ENCODE data around the gene CLEC11A.
"Not testable (repeated sequence)": the region's sequence is repeated elsewhere in the genome, so short reads cannot be mapped to it uniquely, and the experiment has no call there.

CLEC11A gene

GRCh38 chr19:50763521-50763920 lies 40.4 kb downstream of the CLEC11A start:
- not testable (repeated sequence) for DNase-seq

DNA sequence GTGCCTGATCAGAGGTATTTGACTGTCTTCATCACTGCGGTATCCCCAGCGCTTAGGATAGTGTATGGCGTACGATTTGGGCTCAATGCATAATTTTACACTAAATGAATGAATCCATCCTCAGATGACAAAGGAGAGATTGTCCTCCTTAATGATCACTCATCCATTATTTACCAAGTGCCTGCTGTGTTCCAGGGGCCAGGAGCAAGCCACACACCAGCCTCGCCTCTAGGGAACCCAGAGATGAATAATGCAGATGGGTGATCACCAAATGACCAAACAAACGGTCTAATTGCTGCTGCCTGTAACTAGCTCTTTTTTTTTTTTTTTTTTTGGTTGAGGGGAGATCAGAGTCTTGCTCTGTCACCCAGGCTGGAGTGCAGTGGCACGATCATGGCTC lies 41.2 kb downstream of the CLEC11A start:
- DNase-seq, result no peak

DNA sequence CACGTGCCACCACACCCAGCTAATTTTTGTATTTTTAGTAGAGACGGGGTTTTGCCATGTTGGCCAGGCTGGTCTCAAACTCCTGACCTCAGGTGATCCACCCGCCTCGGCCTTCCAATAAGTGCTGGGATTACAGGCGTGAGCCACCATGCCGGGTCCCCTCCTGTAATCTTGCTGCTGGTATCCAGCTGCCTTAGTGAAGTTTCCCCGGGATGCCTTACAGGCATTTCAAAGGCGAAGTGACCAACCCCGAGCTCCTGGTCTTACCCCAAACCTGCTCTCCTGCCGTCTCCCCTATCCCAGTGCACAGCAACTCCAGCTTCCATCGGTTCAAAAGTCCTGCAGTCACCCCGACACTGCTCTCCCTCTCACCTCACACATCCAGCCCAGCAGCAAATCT lies 43.6 kb downstream of the CLEC11A start:
- DNase-seq, result not testable (repeated sequence)

- not testable (repeated sequence) for DNase-seq
Measured at GRCh38 chr19:50767263-50767662, 44.1 kb downstream of the CLEC11A start.

DNA sequence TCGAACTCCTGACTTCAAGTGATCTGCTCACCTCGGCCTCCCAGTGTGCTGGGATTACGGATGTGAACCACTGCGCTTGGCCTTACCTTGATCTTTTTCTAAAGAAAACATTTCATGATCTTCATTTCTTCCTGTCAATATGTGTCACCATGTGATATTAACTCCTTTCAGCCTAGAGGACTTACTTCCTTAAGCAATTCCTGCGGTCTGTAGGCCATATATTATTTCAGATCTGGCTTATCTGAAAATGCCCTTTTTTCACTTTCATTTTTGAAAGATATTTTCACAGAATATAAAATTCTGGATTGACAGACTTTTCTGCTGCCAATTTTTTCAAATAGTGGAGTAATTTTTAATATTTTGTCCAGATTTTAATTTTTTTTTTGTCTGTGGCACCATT lies 45.1 kb downstream of the CLEC11A start:
- no peak for DNase-seq

DNA sequence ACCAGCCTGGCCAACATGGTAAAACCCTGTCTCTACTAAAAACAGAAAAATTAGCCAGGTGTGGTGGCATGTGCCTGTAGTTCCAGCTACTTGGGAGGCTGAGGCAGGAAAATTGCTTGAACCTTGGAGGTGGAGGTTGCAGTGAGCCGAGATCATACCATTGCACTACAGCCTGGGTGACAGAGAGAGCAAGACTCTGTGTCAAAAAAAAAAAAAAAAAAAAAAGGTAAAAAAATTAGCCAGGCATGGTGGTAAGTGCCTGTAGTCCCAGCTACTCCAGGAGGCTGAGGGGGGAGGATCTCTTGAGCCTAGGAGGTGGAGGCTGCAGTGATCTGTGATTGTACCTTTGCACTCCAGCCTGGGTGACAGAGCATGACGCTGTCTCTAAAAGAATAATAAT lies 47.0 kb downstream of the CLEC11A start, which contains the start of gene GPR32:
Gene GPR32 (plus strand): TSS at position 301 of the 400 bp plus-strand sequence. CDS start 137 bp downstream, outside the sequence.
- DNase-seq, result not testable (repeated sequence)

DNA sequence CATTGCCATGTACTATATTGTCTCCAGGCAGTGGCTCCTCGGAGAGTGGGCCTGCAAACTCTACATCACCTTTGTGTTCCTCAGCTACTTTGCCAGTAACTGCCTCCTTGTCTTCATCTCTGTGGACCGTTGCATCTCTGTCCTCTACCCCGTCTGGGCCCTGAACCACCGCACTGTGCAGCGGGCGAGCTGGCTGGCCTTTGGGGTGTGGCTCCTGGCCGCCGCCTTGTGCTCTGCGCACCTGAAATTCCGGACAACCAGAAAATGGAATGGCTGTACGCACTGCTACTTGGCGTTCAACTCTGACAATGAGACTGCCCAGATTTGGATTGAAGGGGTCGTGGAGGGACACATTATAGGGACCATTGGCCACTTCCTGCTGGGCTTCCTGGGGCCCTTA lies 47.7 kb downstream of the CLEC11A start:
- no peak for DNase-seq

GRCh38 chr19:50772476-50772875 lies 49.3 kb downstream of the CLEC11A start:
- DNase-seq, result no peak

- DNase-seq, result not testable (repeated sequence)
Measured at GRCh38 chr19:50772912-50773311, 49.7 kb downstream of the CLEC11A start.

DNA sequence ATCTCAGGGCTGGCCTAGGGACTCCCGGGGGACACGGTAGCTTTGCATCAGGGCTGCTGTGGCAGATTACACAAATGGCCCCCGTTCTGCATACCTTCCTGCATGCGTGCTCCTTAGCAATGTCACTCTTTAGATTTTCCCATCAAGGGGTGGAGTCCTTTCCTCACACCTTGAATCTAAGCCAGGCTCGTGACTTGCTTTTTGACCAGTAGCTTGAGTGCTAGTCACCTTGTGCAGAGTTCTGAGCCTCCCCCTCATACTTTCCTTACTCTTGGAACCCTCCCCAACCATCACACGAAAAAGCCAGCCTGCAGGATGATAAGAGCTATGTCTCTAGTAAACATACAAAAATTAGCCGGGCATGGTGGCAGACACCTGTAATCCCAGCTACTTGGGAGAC lies 50.3 kb downstream of the CLEC11A start:
- DNase-seq, result not testable (repeated sequence)

All from activated CD8-positive, alpha-beta memory T cell treated with anti-CD3 and anti-CD28 coated beads for 24 hours (primary cell).